A172 (cell line): ENCODE measurements around the gene TNPO3. TPM values are rescaled to one million over a fixed set of nuclear protein-coding genes. Genes with fewer than 3 reads are reported as not detected.
"Not testable (repeated sequence)": the region's sequence is repeated elsewhere in the genome, so short reads cannot be mapped to it uniquely, and the experiment has no call there.

ENCODE experiments used
- DNase-seq: peaks from one replicate; pipeline ENCODE4 v3.0.0-alpha.2; 2015; ENCODE audit warnings: low spot score
- total RNA-seq: library from RNA; depleted of rRNA; stranded (reverse); fragments of >200 nt; shearing (Covaris generic); gene quantifications from 2 replicates; pipeline ENCODE4 v1.2.3, GENCODE V29; 2014

Gene TNPO3
- total RNA-seq, 1 experiment from 2014 or later, result 41.6 TPM

DNA sequence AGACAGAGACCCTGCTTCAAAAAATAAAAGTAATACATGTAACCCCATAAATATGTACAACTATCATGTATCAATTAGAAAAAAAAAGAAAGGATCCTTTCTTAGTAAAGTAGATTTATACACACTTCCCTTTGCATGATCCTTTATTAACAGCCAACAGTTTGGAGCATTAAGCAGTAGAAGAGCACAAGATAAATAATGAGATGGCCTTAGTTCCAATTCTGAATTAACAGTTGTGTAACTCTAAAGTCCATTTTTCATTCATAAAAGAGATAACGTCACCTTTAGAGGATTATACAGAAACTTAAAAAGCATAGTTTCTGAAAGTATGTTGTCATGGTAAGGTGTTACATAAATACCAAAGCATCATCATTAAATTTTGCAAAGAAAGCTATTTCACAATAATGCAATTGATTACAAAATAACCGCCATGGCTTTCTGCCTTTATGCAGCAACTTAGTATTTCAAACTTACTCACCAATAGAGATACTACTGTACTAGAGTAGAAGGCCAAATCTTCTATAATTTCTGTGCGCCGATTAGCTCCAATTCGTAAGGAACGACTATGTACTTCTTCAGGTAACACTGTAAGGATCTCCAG is 40.3 kb downstream of the TNPO3 start:
- DNase-seq, result no peak

- no peak for DNase-seq
Measured at GRCh38 chr7:129013048-129013724, 41.7 kb downstream of the TNPO3 start.

- DNase-seq, result no peak
Measured at GRCh38 chr7:129012641-129013040, 42.3 kb downstream of the TNPO3 start.

- DNase-seq, result no peak
Measured at GRCh38 chr7:129010075-129010474, 44.8 kb downstream of the TNPO3 start.

- no peak for DNase-seq
Measured at GRCh38 chr7:129009437-129009836, 45.5 kb downstream of the TNPO3 start.

- no peak for DNase-seq
Measured at GRCh38 chr7:129008645-129009414, 46.1 kb downstream of the TNPO3 start.

DNA sequence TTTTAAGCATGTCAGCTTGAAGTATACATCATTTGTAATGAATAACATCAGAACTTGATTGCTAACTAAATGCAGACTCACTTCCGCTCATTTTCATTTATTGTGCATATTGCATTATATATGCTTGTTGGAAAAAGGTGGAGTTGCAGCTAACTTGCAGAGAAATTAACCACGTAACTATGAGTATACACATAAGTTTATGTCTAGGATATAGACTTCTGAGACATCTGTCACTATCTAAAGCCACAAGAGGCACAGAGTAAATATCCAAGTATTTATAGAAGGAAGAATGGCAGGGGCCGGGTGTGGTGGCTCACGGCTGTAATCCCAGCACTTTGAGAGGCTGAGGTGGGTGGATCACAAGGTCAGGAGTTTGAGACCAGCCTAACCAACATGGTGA is 47.3 kb downstream of the TNPO3 start:
- no peak for DNase-seq

DNA sequence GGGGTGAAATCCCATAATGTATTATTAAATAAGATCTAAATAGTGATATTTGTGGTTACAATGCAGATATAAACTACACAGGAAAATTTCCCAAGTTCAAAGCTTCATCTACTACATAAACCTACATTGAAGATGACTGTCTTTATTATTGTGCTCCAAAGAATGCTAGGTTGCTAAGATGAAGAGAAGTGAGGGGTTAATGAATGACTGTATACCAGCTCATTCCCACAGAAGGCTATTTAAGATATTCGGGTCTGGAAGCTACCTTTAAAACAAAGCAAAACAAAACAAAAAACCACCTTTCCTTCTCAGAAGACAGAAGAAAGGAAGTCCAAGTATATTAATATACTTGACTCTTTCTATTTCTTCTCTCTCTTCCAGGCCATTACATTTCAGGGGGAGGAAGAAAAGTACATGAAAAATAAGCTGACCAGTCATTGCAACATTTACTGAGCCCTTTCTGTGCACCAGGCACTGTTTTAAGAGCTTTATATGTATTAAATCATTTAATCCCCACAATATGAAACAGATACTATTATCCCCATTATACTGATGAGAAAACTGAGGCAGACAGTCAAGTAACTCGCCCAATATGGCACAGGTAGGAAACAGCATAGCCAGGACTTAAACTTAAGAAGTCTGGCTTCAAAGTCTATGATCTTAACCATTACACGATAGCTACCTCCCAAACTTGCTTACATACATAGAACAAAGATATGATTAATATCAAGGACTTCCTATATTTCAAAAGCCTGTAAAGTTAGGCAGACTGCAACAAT is 48.1 kb downstream of the TNPO3 start:
- DNase-seq, result no peak

- DNase-seq, result no peak
Measured at GRCh38 chr7:129005186-129005585, 49.7 kb downstream of the TNPO3 start.

GRCh38 chr7:128997181-128997580 is 57.7 kb downstream of the TNPO3 start:
- no peak for DNase-seq

- DNase-seq, result not testable (repeated sequence)
Measured at GRCh38 chr7:128994560-128994959, 60.4 kb downstream of the TNPO3 start.

GRCh38 chr7:128993419-128993818 is 61.5 kb downstream of the TNPO3 start:
- no peak for DNase-seq

DNA sequence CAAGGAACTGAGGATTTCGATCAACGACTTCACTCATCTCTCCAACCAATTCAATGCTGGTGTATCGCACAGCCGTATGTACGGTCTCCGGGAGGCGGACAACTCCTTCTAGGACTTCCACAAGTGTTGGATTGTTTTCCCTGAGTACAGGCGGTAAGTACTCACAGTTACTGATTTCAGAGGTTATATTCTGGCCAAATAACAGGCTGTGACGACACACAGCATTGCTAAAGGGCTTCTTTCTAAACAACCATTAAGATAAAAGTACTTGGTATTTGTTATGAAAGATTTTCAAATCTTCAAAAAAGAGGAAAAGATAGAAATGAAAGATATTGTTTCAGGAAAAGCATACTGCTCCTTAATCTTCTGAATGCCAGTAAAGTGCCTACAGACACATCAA is 65.0 kb downstream of the TNPO3 start:
- DNase-seq, result no peak

DNA sequence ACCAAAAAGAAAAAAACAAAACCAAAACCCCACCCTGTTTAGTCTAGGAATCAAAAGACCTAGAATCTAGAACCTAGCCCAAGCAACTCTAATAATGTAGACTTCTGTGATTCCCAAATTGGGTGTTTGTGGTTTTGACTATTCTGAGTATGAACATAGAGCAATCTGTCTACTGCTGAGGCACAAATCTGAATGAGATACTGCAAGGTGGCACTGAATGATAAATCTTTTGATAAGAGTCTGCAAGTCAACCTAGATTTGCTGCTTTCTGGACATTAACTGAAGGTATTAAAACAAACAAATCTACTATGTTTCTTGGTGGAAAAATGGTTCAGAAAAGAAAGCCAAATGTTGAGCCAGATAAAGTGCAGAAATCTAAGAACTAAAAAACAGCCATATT is 66.5 kb downstream of the TNPO3 start:
- no peak for DNase-seq

- no peak for DNase-seq
Measured at GRCh38 chr7:128986609-128987008, 68.3 kb downstream of the TNPO3 start.

DNA sequence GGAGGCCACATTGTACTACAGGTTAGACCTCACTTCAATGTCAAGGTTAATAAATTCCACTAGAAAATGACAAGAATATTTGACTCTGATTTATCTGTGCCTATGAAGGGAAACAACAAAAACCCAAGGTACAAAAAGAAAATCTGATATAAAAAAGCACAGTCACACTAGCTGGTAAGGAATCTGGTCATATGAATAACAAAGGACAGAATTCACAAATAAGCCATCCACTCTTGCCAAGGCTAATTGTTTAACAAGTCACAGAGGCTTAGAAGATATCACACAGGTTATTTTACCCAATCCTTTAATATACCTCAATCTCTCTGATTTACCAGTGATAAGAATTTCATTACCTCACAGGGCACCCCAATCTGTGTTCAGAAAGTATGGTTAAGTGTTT is 69.3 kb downstream of the TNPO3 start:
- DNase-seq, result no peak

- no peak for DNase-seq
Measured at GRCh38 chr7:128982105-128982504, 72.8 kb downstream of the TNPO3 start.

DNA sequence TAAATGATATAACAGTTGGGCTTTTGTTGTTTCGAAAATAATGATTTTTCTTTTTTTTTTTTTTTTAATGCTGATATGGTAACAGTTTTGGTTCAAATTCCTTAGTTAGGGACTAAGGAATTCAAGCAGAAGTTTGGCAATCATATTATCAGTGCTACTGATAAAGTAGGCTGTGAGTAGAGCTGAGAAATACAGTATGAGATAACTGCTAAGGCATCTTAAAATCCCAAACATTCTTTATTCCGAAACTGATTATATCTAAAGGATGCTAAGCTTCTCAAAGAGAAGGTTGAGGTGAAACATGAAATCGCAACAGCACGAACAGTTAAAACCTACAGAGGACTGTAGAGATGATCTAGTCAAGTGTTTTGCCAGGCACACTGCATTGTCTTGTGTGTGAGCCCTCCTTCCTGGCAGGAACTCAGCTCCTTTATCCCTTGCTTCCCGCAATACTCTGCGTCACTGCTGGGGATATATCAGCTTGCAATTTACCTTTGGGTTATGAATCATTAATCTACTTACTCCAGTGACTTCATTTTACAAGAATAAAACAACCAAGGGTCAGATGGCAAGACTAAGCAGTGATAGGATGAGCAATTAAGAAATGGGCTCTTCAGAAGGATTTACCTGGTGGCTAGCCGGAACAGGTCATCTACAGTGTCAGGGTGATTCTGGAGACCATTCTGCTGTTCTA is 80.5 kb downstream of the TNPO3 start:
- DNase-seq, result no peak

DNA sequence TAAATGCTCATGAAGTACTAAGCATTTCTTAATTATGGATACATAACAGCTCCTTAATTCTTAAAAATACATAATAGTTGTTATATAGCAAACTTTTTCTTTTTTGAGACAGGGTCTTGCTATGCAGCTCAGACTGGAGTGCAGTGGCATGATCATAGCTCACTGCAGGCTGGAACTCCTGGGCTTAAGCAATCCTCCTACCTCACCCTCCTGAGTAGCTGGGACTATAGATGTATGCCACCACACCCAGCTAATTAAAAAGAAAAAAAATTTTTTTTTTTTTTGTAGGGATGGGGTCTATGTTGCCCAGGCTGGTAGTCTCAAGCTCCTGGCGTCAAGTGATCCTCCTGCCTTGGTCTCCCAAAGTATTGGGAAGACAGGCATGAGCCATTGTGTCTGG is 86.3 kb downstream of the TNPO3 start:
- no peak for DNase-seq

DNA sequence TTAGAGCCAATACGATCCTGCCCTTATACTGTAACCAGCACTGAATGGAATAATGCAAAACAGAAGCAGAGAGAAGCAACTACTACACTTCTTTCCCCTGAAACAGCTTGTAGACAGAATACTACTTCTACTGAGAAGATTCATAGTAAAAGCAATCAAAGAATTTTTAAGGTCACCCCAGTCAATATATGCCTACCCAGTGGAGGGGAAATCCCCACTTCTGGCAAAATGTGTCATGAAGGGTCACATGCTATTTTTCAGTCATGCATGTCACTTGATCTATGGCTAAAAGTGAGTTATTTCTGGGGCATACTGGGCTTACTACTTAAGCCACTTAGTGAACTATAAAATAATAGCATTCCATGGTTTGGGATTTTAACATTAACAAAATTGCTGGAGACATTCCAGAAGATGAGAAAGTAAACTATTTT is 91.6 kb downstream of the TNPO3 start:
- peak; percentile 36 for DNase-seq

DNA sequence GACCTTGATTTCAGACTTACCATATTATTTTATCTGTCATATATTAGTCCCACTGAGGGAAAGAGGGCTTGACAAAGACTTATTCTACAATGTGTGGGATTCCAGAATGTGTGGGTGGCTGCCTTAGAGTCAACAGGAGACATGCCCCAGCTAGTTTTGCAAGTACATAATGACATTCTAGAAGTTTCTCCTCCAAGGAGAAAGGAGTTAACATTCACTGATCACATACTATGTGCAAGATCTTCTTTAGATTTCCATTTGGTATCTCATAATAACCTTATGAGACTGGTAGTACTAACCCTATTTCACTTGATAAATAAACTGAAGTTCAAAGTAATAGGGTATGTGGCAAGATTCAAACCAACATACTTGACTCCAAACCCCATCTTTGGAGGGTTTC is 92.0 kb downstream of the TNPO3 start:
- DNase-seq, result no peak
